HG03039 (cell line): ENCODE data around the gene GLIS1.

Experiments used
- ATAC-seq: cut with Tn5 transposase; IDR thresholded peaks from one replicate; pipeline ENCODE4 v1.9.1; 2021; ENCODE audit warnings: mild to moderate bottlenecking, moderate library complexity; ENCODE audit not compliant: unreplicated experiment

The GLIS1 gene

GRCh38 chr1:53583868-53584776, 154.8 kb downstream of the GLIS1 start:
- ATAC-seq = no peak

DNA sequence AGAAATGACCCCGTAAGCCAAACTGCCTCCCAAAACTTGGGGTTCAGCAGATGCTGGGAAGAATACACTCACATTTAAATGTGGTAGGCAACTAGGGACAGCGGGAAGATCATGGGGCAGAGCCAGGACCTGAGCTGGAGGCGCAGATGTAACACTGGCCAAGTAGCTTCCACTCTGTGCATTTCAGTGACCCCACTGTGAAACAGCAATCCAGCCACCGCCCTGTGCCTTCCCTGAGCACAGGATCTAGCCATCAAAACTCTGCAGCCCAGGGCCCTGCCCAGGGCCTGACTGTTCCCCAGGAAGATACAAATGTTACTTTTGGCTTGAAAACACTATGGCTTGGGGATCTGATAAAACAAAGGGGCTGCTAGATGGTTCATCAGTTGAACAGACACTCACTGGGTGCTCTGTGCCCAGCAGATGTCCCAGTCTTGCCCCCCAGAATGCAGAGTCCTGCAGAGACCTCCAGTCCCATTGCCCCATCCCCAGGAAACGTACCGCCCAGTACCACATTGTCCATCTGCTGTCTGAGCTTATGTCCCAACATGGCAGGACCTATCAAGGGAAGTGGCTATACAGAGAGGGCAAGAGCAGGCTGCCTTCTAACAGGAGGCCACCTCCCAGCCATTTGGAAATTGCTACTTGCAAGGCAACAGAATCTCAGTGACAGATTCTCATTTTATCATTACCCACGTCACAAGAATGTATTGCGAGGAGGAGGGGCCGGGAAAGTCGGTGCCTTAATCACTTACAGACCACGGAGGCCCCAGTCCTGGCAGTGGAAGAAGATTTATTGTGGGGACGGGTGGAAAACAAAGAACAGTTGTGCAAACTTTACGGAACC, 155.7 kb downstream of the GLIS1 start:
- ATAC-seq = no peak

DNA sequence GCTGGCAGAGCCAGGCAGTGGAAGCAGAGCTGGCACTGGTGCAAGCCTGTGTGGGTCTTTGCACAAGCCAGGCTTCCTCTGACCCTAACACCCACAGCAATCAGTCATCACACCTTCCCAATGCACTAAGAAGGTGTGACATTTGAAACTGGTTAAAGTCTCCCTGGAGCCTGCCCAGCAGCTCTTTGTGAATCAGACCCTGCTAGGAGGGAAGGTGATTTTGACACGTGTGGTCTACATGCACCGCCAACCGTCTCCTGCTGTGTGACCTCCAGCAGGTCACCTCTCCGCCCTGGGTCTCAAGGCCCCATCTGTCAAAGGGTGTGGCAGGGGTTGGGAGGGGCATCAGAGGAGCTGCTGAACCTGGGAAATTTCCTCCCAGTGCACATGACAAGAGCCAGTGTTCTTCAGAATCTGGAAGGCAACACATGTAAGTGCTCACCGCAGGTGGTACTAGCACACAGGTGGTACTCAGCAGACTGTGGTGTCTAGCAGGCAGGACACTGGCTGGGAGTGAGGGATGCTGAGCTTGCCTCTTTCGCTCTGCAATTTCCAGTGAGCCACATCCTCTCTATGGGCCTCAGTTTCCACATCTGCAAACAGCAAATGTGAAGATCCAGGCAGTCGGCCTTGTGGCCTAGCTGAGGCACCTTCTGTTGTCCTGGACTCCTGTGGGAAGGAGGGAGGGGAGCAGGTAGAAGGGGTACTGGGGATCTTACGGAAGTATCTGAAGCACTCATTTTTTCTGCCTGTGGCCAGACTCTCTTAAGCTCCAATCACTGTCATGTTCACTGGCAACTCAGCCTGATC, 156.5 kb downstream of the GLIS1 start:
- no peak for ATAC-seq

- ATAC-seq = no peak
Observed at GRCh38 chr1:53581476-53581875, 157.5 kb downstream of the GLIS1 start.

GRCh38 chr1:53580739-53581475, 158.1 kb downstream of the GLIS1 start:
- no peak for ATAC-seq

DNA sequence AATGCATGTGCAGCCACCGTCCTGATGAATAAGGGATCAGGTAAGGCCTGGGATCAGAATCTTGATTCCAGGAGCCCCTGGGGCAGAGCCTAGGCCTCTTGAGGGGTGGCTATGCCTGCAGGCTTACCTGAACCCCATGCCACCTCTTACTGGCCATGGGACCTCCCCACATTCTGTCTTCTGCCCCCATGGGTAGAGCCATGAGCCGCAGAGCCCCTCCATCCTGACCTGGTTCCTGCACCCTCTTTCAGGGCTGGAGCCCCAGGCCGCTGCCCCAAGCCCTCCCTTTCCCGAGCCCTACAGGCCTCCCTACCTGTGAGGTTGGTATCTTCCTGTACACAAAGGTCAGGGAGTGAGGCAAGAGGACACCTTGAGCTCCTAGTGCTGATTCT, 159.0 kb downstream of the GLIS1 start:
- ATAC-seq = no peak

DNA sequence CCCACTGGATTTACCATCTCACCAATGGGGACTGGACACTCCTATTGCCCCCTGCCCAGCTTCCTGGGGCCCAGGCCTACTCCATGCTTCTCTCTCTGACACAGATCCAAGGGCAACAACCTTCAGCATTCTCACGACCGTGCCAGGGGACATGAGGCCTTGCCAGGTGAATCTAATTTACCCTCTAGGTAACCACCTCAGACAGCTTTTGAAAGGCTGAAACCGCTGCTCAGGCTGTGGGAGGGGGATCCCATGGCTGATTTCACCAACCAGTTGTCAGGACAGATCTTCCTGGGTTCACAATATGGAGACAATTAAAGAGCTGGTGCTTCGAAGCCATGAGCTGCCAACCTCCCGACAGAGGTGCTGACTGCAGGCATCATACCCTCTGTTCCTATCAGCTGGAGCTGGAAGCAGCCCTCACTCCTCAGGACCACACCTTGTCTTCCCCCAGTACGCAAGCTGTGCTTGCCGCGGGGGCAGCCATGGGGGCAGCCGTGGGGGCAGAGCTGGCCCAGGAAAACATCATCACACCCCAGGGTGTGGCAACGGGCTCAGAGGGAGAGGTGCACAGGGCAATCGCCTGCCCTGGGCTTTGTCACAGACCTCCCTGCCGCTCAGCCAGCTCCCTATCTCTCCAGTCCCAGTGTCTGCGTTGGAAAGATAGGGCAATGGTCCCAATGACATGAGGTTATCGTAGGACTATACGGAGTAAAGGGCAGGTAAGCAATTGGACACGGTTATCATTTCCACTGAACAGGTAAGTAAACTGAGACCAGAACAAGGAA, 159.5 kb downstream of the GLIS1 start:
- ATAC-seq = no peak

DNA sequence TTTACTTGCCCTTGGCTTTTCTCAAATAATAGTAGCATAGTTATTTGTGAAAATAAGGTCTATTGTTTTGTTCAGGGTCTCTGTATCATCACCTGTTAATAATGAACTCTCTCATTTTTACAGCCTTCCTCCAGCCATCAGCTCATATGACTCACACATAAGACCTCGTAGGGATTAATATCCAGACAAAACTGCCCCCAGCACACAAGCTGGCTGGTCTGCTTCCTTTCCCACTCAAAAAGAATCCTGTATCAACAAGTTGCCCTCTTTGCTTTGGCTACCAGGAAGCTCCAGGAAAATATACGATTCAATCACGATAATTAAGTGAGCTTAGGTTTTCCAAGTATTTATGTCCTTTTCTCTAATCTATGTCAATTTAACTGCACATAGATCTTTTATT, 160.6 kb downstream of the GLIS1 start:
- ATAC-seq = no peak

GRCh38 chr1:53577761-53578100, 161.2 kb downstream of the GLIS1 start:
- ATAC-seq = no peak

DNA sequence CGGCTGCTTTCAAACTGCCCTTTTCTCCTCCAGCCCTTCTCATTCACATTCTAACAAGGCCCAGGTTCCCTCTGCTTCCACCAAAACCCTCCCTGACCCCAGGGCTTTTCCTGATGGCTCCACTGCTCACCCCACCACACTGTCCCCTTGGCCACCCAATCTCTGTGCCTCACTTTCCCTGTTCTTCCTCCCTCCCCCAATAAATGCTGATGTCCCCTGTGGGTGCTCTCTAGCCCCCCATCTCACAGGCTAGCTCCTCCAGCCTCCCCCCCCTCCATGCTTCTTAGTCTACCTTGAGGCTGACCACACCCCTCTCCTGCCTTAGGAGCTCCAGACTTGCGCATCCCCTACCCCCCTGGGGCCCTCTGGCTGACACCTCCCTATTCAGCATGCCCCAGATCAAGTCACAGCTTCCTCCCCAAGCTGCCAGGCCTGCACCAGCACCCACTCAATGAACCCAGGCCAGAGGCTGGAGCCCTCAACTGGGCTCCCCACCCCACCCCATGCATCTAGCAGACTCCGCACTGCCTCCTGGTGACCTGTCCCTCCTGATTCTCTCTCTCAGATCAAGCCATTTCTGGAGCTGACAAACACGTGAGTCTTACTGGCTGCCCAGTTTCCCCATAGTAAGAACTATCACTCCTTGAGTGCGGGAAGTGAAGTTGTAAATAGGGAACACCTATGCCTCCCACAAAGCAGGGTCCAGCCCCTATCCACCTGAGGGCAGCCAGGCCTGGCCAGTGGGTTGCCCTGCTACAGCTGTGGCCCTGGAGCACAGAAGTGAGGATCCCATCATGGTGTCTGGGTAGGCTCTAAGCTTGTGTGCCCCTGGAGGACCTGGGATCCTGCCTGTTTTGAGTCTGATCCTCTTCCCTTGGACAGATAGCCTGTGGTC, 161.9 kb downstream of the GLIS1 start:
- no peak for ATAC-seq

GRCh38 chr1:53576381-53576801, 162.6 kb downstream of the GLIS1 start:
- ATAC-seq = no peak

- no peak for ATAC-seq
Observed at GRCh38 chr1:53575955-53576320, 163.0 kb downstream of the GLIS1 start.

DNA sequence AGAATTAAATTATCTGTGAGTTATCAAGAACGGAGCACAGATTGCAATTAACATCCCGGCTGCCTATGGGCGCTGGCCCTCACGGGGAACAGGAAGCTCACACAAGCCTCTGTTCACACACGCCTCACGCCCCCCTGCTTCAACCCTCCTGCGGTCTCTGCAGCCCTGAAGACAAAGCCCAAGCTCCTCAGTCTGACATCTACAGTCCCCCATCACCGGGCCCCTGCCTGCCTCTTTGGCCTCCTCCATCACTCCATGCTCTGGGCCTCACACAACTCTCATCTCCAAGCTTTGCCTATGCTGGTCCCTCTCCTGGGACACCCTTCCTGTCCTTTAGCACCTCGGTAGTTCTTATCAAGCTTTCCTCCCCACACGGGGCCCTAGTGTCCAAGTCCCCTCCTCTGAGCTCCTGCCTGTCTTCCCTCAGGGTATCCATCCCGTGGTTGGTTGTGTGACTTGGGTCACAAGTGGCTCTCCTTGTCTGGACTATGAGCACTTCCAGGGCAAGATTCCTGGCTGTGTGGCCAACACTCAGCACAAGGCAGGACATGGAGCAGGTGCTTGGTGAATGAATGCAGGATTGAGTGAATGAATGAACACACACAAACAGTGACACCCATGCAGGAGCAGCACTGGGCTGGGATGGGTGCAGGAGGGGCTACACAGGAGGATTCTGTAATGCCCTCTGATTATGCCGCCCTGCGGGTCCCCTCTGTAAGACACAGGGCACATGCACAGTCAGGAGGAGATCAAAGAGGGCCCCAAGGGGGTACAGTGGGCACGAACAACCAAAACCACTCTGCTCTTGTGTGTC, 163.6 kb downstream of the GLIS1 start:
- ATAC-seq = no peak

DNA sequence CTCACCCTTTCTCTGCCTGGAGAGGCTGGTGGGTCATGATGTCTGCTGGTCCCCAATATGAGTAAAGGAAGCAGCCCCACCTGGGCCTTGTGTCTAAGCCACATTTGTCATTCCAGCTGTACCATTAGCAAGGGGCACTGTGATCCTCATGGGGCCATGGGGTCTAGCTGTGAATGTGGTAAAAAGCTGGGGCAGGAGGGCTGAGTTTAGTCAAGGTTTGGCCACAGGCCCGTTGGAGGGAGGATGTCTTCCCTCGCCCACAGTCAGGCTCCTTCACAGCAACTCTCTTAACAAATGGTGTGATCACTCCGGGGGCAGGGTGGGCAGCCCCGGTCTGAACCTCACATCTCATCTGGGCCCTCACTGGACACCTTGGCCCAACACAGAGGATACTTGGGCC, 164.3 kb downstream of the GLIS1 start:
- no peak for ATAC-seq

DNA sequence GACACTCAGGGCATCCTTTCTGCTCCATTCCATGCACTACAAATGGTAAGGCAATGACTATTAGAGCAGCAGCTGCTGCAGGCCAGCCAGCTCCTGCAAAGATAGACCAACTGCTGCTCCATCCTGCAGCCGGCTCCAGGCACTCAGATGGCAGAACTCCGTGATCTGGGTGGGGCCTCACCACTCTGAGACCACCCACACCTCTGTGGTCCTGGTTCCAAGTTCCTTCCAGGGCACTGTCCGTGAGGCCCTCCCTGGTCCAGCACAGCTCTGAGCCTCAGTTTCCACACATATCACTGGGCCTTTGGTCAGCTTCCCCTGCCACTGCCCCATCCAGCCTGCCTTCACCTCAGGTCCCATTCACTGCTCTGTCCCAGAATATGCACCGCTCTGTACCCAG, 165.0 kb downstream of the GLIS1 start:
- no peak for ATAC-seq

DNA sequence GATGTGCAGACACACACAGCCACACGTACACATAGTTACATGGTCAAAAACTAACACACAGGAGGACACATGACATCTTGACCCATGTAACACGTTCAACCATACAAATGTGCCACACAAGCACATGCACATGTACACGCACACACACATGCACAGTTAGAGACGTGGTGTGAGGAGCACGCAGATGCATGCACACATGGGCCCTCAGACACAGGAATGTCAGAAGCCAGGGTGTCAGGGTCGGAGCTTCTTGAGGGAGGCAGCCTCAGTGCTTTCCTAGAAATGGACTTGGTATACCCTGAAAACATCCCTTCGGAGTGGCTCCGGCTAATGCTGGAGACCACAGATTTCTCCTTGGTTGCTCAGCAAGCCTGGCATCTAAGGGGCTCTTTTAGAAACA, 165.4 kb downstream of the GLIS1 start:
- no peak for ATAC-seq

- no peak for ATAC-seq
Observed at GRCh38 chr1:53572815-53573173, 166.2 kb downstream of the GLIS1 start.
